Testis (tissue), 2 donors: ENCODE data around the gene TMC3.

Source experiments
- POLR2A ChIP-seq: fragments of 450-650 bp; IDR thresholded peaks from one replicate; pipeline ENCODE4 v1.6.1; 2017; ENCODE audit warnings: antibody characterized with exemption, mild to moderate bottlenecking, moderate library complexity
- TF ChIP-seq, protein P1 (sequence below), 3 experiments: fragments of 450-650 bp in 2 of 3; fragments of 200-600 bp in 1 of 3; sonication (generic) in 1 of 3; IDR thresholded peaks; one replicate each; pipeline ENCODE4 v1.5.1; 2016 to 2019; ENCODE audit warnings: antibody characterized with exemption in 3 of 3, mild to moderate bottlenecking in 2 of 3, moderate library complexity in 1 of 3

DNA sequence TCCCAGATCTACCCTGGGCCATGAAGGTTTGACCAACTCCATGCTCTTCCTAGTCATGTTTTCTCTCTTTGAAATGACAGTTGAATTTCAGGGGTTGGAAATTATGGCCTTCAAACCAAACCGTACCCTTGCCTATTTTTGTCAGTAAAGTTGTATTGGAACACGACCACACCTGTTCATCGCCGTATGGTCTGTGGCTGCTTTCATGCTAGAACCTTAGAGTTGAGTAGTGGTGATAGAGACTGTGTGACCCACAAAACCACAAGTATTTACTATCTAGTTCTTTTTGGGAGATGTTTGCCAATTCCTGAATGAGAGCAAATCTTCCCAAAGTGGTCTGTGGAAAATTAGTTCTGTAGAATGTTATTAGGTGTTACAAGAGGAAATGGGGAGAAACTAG is 26.1 kb downstream of the TMC3 start:
- TF ChIP-seq, protein P1, sequence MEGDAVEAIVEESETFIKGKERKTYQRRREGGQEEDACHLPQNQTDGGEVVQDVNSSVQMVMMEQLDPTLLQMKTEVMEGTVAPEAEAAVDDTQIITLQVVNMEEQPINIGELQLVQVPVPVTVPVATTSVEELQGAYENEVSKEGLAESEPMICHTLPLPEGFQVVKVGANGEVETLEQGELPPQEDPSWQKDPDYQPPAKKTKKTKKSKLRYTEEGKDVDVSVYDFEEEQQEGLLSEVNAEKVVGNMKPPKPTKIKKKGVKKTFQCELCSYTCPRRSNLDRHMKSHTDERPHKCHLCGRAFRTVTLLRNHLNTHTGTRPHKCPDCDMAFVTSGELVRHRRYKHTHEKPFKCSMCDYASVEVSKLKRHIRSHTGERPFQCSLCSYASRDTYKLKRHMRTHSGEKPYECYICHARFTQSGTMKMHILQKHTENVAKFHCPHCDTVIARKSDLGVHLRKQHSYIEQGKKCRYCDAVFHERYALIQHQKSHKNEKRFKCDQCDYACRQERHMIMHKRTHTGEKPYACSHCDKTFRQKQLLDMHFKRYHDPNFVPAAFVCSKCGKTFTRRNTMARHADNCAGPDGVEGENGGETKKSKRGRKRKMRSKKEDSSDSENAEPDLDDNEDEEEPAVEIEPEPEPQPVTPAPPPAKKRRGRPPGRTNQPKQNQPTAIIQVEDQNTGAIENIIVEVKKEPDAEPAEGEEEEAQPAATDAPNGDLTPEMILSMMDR (IDR thresholded peaks at IDR 0.05) = no peak
- TF ChIP-seq POLR2A = no peak
